Ecto neural progenitor cell (in vitro differentiated cells): Measurements from ENCODE around the gene NEAT1.

ENCODE experiments used
- DNase-seq: peaks from one replicate; pipeline ENCODE4 v3.0.0-alpha.2; 2018; ENCODE audit warnings: low spot score

Gene NEAT1

DNA sequence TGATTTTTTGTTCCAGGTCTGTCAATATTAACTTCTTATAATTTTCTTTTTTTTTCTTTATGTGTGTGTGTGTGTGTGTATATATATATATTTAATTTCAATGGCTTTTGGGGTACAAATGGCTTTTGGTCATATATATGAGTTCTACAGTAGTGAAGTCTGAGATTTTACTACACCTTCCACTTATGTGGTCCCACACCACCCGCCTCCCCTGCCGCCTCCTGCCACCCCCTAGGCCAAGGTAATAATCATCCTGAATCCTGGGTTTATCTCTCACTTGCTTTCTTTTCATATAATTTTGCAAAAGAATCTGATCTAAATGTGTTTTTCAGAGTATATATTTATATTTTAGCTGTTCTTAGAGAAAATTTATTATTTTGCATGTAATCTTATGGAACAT lies 11.1 kb downstream of the NEAT1 start:
- no peak for DNase-seq

DNA sequence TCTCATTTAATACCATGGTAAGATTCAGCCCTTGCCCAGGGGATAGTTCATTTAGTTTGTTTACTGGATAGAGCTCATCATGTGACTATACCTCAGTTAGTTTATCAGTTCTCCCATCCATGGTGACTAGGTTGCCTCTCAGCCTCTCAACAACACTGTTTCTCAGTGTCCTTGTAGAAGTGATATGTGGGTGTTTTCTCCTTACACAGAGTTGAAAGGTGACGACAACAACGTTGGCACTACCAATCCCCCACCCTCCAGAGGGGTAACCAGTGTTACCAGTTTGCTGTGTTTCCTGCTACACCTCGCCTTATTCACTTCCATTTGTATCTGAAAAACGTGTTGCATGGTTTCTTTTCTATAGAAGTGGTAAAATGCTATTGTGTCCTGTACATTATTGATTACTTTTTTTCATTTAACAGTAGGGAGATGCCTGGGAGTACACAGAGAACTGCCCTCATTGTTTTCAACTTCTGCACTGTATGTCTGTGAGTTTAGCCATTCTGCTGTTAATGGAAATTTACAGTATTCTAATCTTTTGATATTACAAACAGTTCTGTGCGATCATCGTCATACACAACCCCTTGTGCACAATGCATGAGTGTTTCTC lies 11.6 kb downstream of the NEAT1 start:
- peak; percentile 18 for DNase-seq

DNA sequence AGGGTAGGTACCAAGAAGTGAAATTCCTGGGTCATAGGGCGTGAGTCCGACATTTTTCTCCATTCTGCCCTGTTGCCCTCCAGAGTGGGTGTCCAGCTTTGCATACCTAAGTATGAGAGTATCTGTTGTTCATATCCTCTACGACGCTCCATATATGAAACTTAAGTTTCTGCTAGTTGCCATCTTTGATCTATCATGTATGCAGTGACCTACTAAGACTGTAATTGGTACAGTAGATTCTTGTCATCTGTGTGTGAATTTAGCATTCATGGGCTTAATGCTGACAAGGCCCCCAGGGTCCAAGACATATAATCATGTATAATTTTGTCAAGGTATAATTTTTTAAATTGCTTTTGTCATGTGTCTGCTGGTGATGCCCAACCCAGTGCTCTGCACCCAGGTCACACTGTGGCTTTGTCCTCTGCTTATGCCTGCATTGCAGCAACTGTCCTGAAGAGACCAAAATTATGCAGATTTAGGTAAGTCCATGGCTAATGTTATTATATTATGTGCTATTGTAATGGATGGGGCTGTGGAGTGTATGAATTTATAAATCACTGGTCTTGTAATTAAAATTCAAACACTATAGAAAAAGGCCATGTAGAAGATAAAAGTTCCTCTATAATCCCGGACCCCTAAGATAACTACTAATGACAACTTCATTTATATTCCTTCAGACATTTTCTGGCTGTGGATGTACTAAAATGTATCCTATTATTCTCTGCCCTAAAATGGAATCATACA lies 12.2 kb downstream of the NEAT1 start:
- DNase-seq = no peak

DNA sequence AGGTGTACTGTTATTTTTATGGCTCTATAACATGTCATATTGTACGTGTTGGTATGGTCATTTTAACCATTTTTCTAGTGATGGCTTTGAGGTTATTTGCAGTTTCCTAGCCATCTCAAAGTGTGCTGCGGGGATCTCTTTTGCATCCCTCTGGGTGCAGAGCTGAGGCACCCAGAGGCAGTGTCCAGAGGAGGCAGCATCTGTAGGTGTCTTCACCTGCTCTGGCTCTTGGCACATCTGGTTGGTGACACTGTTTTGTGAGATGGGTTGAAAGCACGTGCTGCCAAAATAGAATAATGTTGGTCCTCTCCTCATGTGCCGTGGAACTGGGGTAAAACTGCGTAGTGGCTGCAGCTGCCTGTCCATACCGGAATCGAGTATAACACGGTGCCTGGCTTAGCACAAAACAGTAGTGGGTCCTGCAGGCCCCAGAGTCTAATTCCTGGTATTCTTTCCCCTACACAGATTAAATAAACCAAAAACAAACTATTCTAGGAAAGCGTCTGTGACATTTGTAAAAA lies 12.9 kb downstream of the NEAT1 start:
- no peak for DNase-seq

DNA sequence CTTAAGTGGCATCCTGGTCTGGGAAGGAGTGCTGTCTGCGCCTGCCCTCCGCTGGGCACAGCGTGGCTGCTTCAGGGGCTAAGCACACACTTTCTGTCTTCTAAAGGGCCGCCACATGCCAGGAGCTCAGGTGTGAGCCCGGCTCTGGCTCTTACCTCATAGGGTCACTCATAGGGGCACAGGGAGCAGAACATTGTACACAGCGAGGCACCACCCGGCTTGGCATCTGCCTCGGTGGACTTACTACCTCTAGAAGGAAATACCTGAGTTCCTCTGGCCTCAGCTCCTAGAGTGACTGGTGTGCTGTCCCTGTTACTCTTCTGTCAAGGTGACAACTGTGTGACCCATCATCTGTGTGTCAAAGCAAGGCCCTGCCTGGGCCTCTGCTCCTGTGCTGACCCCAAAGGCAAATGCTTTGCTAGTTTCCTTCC lies 13.4 kb downstream of the NEAT1 start:
- DNase-seq = no peak

DNA sequence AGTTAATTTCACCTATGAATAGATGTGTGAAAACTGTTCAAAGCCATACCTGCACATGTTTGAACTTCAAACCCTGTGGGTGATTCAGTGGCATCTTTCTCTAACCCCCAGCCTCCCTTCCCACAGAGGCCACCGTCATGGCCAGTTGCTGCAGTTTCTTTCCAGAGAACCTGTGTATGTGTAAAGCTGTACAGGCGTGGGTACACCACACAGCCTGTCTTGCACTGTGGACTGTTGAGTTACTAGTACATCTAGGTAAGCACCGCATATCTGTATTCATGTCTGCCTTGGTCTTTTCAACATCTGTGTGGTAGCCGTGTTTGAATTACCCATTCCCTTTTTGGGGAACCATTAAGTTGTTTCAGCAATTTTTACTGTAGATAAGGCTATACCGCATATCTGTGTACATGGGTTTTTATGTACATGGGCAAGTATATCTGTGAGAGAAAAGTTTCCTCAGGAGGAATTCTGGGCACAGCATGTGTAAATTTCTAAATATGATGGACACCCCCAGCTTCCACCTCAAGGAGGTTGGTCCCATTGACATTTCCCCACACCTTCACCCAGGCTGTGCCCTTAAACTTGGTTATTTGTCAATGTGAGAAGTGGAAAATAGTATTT lies 13.9 kb downstream of the NEAT1 start:
- no peak for DNase-seq

DNA sequence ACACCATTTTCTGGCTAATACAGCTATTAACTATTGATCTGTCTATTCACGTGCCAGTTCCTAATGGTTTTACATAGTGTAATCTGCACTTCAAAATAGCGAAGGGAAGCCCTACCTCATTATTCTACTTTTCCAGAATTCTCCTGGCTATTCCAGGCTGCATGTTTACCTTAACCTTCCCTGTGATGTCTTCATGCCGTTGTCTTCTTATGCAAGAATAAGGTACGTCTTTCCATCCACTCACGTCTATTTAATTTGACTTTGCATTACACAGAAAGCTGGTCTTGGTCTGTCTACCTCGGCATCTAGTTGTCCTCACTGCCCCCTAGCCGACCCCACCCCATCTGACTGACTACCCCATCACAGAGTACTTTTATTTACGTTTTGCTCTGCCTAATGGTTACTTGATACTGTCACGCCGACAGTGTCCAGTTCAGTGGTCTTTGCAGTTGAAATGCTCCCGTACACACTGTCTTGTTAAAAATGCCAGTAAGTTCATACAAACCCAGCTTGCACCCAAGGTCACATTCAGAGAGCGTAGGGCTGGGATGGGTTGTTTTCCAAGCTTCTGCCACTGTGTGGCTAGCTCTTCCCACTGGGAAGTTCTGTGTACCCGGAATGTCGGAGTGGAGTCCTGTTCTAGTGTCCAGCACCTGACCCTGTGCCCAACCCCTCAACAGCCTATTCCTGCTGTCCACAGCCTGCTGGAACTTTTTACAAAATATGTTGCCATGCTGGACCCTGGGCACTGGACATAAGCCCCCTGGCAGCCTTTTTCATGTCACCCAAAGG lies 15.0 kb downstream of the NEAT1 start:
- DNase-seq = no peak

DNA sequence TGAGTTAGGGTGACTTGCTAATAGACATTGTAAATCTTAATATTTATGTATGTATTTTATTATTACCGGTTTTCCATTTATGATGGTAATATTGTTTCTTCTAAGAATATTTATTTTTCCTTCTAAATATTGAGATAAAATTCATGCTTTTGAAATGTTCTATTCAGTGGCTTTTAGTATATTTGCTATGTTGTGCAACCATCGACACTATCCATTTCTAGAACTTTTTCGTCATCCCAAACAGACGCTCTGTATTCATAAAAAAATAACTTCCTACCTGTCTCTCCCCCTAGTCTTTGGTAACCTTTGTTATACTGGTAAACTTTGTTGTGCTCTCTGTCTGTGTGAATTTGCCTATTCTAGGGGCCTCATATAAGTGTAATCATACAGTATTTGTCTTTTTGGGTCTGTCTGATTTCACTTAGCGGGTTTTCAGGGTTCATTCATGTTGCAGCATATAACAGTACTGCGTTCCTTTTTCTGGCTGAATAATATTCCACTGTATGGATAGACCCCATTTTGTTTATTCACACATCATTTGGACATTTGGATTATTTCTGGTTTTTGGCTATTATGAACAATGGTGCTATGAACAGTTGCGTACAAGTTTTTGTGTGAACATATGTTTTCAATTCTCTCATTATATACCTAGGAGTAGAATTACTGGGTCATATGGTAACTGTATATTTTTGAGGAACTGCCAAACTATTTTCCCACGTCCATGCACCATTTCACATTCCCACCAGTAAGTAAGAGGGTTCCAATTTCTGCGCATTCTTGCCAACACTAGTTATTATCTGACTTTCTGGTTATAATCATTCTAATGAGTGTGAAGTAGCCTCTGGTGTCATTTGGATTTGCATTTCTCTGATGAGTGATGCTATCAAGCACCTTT lies 15.9 kb downstream of the NEAT1 start:
- DNase-seq = no peak

DNA sequence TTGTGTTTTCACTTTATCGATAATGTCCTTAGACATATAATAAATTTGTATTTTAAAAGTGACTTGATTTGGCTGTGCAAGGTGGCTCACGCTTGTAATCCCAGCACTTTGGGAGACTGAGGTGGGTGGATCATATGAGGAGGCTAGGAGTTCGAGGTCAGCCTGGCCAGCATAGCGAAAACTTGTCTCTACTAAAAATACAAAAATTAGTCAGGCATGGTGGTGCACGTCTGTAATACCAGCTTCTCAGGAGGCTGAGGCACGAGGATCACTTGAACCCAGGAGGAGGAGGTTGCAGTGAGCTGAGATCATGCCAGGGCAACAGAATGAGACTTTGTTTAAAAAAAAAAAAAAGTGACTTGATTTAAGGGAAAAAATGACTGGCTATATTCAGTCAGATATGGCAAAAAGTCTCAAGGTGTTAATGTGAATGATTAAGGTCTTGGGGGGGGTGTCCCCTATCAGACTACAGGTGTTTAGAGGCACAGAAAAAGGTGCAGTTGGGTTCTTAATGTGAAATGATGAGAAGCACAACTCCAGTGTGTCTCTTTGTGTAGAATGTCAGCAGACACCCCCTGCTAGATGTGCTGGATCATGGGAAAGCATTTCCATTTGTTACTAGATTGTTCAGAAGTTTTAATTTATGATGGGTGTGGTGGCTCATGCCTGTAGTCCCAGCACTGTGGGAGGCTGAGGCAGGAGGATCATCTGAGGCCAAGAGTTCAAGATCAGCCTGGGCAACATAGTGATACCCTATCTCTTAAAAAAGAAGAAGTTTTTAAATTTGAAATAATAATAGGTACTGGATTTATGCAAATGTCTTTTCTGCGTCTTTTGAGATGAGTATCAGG lies 17.0 kb downstream of the NEAT1 start:
- DNase-seq = no peak

DNA sequence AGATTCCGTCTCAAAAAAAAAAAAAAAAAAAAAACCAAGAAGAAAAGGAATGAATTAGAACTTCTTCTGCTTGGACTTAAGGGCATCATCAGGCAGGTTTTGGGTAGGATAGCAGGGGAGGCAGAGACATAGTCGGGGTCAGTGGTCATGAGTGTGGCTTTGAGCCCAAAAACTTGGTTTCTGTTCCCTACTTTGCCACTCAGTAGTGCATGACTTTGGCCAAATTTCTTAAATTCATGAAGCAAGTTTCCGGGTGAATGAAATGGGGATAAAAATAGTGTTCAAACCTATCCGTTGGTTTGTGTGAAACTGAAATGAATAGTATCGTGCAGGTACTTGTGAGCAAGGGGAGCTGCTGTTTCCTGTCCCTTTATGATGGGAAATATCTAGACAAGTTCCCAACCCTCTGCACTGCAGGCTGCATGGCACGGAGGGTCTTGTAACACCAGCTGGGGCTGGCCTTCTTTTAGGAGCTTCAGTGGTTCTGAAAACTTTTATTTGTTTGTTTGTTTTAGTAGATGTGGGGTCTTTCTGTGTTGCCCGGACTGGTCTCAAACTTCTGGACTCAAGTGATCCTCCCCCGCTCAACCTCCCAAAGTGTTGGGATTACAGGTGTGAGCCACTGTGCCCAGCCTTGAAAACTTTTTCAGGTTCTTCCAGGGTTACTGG lies 18.4 kb downstream of the NEAT1 start:
- no peak for DNase-seq

DNA sequence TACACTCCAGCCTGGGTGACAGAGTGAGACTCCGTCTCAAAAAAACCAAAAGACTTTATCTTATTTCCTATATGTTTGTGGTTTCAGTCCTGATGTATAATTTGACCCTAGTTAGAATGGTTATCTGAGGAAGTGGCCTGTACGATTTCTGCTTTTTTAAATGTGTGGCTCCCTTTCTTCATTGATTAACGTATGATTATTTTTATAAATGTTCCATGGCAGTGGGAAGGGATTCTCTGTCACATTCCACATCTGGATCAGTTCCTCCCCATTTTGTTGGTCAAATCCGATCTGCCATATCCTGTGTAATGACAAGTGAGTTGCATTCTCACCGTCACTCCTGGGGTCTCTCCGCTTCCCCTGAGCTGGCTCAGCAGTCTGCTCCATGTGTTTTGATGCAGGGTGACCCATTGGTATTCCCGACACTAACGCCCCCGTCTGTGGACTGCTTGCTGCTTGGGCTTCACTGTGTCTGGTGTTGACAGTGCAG lies 20.3 kb downstream of the NEAT1 start:
- no peak for DNase-seq

DNA sequence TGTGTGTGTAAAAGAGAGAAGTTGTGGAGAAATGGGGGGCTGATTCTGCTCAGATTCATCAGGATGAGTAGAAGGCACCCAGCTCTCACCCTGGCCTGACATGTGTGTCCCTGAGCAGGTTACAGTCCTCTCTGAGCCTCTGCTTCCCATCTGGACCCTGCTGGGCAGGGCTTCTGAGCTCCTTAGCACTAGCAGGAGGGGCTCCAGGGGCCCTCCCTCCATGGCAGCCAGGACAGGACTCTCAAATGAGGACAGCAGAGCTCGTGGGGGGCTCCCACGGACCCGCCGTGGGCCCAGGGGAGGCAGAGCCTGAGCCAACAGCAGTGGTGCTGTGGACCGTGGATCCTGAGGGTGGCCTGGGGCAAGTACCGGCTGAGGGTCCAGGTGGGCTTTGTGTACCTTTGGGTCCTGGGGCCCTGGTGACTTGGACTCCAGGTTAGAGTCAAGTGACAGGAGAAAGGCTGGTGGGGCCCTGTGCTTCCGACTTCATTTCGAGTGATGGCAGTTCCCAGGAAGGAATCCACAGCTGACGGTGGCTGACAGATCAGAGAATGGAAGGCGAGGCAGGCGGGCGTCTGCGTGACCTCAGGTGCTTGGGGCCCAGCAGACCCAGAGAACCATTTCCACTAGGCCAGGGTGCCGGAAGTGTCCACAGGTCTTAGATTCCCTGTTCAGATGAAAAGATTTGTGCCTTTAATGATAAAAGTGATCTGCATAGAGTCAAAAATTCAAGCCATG lies 21.9 kb downstream of the NEAT1 start:
- DNase-seq = no peak

DNA sequence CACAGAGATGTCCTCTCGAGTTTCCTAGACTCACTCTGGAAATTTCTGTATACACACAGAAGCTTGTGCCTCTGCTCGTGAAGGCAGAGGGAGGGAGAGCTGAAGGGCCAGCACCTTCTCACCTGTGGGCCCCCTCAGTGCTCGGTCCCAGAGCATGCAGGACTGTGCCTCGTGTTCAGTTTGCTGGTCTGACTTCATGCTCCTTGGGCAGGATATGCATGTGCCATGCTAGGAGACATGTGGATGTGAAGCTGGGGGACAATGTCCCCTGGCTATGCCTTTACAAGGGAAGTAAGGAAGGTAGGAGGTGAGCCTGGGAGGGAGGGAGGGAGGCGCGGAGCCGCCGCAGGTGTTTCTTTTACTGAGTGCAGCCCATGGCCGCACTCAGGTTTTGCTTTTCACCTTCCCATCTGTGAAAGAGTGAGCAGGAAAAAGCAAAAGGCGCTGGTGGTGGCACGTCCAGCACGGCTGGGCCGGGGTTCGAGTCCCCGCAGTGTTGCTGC lies 22.6 kb downstream of the NEAT1 start:
- DNase-seq = no peak

DNA sequence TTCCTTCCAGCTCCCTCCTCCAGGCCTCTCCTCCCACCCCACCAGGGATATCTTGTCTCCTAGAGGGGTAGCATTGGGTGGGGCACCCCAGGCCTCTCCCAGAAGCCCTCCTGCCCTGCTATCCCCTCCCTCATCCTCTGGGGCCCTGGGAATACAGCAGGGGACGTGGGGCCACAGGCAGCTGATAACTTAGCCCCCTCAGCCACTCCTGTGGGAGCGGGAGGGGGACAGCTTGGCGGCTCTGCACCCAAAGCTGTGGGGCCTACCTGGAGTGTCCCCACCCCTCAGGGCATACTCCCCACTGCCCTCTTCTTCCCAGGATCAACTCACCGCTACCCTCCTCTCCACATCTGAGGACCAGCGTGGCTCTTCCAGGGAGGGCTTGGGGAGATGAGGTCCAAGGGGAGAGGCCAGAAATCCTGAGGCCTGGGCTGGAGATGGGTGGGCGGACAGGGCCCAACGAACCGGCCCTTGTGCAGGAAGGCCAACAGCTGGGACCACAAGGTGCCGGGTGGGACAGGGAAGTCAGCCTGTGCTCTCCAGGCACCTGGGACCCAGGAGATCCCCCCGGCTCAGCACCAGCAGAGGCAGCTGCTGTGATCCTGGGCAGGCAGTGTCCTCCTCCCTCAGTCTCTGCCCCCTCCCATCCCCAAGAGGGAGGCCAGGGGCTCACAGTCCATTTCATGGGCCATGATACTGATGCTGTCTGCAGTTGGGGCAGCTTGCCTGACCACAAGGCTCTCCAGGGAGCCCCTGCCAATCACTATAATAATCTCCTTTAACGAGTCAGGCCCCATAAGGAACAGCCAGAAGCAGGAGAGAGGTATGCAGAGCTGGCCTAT lies 23.2 kb downstream of the NEAT1 start:
- no peak for DNase-seq

DNA sequence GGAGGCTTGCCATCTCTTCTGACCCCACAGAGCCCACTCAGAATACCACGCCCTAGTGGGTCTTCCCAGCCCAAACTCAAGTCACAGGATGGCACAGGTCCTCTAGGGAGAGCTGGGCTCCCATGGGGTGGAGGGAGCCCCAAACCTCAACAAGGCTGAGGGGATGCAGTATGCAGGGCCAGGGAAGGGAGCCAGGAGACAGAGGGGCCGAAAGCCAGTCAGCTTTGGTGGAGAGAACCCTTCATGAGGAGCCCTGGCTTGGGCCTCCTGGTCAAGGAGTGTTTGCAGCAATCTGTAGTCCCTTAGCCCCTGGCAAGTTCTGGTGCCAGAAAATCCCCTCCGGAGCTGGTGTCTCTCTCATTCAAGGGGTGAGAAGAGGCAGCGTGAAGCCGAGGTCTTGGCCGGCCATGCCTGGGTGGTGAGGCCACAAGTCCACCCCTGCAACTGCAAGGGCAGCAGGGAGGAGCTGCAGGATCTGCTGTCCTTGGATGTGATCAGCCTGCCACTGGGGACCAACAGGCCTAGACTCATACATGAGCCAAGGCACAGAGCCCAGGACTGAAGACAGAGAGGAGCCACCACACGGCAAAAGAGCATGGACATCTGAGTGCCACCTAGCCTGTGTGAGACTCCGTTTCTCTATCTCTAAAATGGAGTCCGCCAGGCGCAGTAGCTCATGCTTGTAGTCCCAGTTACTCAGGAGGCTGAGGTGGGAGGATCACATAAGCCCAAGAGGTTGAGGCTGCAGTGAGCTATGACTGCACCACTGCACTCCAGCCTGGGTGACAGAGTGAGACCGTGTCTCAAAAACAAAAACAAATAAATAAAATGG lies 24.1 kb downstream of the NEAT1 start:
- no peak for DNase-seq

DNA sequence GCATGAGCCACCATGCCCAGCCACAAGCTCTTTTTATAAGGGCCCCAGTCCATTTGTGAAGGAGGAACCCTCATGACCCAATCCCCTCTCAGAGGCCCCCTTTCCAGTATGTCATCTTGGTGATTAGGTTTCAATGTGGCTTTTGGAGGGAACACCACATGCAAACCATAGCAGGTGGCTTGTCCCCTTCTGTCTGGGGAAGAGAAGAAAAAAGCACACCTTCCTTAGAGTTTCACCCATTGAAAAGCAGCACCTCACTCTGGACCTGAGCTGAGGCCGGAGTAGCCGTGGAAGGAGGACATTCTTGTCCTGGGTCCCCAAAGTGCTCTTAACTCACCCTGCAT lies 25.4 kb downstream of the NEAT1 start:
- no peak for DNase-seq
